Kidney capillary endothelial cell (primary cell): ENCODE data around the gene LEMD1.
A peak's percentile ranks its signal among the peaks of the same experiment; 100 is the strongest.
"Not testable (repeated sequence)": the region's sequence is repeated elsewhere in the genome, so short reads cannot be mapped to it uniquely, and the experiment has no call there.

ENCODE experiments used
- DNase-seq: peaks from one replicate; pipeline ENCODE4 v3.0.0-alpha.2; 2018; ENCODE audit warnings: low spot score

The LEMD1 gene

DNA sequence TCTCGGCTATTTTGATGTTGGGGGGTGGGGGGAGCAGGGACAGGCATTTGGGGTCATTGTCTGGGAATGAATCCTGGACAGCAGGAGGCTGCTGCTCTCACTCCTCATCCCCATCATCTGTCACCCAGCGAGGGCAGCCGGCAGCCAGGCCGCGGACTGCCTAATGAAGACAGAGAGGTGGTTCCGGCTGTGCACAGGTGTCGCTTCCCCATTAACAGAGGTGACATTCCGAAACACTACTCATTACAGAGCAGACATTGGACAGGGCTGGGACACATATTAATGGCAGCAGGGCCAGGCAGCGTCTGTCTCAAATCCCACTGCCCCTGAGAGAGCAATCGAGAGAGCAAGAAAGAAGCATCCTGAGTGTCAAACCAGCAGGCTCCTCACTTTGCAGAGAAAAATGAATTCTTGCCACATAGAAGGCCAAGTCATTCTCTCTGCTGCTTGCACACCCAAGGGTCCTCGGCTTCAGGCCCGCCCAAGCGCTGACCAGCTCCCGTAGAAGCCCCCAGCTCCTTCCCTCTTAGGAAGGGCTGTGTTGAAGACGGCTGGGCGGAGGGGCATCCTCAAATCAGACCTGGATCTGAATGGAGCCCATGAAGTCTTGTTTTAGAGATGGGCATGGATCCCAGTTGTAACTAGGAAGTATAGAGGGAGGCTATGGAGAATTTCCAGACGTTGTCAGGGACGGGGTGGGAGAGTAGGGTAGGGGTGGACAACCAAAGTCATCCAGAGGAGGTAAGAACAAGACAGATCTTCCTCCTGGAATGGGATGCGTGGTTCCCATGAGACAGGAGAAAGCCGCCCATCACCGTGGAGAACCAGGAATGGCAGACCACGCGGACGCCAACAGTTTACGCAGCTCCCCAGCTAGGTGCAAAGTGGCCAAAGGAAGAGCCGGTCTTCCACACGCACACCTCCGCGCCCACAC is 8.2 kb upstream of the LEMD1 start:
- DNase-seq = no peak

DNA sequence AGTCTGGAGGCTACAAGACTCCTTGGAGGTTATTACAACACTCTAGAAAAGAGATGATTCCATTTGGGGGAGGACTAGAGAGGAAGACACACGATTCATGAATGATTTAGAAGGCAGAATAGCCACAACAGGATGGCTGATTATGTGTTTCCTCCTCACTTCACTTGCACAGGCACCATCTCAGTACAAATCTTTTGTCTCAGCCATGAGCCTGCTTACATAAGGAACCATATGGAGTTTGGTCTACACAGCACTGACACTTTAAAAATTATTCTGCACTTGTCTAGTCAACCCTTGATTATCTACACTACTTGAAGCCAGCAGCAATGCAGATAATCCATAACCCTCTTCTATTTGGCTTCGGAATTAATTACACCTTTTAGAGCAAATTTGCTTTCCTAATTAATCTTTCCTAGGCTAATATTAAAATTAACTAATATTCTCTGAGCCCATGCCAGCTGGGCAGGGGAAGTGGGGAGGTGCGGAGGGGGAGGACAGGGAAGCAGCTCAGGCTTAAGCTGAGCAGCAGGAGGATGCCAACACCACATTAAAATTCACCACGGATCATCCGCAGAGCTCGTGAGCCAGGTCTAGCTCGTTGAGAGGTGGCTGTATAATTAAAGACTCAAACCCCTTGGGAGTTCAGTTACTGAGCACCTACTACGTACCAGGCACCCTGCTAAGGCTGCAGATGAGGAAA is 3.2 kb upstream of the LEMD1 start:
- no peak for DNase-seq

DNA sequence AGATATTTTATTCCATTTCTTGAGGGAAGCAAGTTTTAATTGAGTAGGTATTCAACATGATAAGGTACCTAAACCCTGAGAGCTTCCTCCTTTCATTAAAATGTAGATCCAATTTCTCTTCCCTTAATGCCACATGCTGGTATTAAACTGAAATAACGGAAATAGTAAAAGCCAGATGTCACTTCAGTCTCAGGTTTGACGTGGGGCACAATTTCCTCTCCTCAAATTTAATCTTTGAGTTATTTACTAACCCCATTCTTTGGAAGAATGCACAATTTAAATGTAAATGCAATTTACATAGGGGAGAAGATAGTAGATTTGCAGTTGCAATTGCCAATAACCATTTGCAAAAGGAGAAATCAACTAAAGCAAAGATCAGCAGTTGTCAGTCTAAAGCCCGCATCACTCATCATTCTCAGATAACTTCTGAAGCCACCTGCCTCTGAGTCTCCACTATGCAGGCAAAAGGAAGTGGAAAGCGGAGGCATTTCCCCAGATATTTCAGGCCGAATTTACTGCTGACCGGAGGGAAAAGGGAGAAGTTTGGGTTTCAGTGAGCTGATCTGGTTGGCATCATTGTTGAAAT is 2.1 kb upstream of the LEMD1 start:
- DNase-seq = no peak

GRCh38 chr1:205422993-205423642 is 1.3 kb upstream of the LEMD1 start:
- no peak for DNase-seq

DNA sequence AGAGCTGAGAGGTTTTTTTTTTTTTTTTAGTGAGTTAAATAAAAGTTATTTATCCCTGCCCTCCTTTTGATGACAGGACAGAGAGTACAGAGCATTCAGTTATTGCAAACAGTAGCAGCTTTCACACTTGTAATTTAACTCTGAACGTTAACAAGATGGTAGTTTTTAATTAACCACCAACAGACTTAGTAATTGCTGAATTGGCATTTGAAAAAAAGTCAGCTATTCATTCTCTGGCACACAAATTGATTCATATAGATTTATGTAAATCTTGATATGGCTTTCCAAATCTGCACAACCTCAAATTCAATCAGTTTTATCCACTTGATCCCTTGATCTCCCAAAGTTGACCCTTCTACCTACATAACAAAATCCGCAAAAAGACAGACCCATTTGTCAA is 918 bp downstream of the LEMD1 start:
- no peak for DNase-seq

DNA sequence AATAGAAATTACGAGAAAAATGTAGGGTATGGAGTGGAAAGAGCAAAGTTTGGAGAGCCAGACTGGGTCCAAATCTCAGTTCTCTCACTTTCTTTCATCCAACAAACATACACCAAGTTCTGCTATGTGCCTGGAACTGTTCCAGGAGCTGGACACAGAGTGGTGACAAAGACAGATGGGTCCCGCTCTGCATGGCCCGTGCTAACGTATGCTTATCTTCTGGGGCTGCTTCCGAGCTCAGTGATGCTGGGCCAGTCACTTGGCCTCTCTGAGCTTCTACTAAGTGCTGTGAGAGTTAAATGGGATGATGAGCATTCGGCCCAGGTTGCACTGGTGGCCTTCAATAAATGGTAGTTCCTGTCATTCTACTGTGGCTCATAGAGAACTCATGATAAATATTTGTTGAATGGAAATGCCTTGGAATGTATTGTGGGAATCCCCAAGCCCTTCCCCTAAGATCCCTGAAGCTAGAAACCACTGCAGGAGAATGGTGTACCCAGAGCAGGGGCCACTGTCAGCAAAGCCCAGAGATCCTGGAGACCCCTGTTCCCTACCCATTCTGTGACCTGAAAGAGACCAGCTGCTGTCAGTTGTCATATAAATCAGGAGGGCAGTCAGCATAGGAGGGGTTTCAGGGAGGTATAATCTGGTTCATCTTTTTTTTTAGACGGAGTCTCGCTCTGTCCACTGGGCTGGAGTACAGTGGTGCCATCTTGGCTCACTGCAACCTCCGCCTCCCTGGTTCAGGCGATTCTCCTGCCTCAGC is 3.8 kb downstream of the LEMD1 start:
- no peak for DNase-seq

GRCh38 chr1:205416322-205416721 is 5.5 kb downstream of the LEMD1 start:
- DNase-seq = no peak

- DNase-seq = no peak
Observed at GRCh38 chr1:205410581-205411298, 11.1 kb downstream of the LEMD1 start.

GRCh38 chr1:205407970-205408369 is 13.9 kb downstream of the LEMD1 start:
- DNase-seq = no peak

DNA sequence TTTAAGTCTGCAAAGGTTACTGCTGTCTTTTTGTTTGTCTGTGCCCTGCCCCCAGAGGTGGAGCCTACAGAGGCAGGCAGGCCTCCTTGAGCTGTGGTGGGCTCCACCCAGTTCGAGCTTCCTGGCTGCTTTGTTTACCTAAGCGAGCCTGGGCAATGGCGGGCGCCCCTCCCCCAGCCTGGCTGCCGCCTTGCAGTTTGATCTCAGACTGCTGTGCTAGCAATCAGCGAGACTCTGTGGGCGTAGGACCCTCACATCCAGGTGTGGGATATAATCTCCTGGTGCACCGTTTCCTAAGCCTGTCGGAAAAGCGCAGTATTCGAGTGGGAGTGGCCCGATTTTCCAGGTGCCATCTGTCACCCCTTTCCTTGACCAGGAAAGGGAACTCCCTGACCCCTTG is 15.6 kb downstream of the LEMD1 start:
- not testable (repeated sequence) for DNase-seq

- DNase-seq = not testable (repeated sequence)
Observed at GRCh38 chr1:205404484-205404883, 17.4 kb downstream of the LEMD1 start.

- DNase-seq = no peak
Observed at GRCh38 chr1:205398586-205398985, 23.3 kb downstream of the LEMD1 start.

DNA sequence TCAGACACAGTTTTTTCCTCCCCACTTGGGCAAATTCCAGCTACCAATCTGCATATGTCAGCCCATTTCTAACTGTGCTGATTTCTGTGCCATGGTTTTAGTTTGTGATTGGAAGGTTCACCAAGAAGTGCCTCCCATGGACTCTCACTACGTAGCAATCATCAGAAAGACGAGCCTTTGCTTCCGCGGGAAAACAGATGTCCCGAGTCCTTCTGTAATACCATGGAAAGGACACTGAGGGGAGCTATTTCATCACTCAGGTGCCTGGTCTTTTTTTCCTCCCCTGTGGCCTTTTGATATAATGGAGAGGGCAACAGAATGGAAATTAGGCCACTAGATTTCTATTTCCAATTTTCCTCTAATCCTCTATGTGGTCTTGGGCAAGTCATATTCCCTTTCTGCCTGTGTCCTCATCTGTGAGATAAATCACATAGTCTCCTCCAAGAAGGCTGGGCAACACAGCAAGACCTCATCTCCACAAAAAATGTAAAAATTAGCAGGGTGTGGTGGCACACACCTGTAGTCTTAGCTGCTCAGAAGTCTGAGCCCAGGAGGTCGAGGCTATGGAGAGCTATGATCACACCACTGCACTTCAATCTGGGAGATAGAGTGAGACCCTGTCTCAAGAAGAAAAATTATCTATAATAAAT is 24.8 kb downstream of the LEMD1 start:
- DNase-seq = peak; percentile 47

DNA sequence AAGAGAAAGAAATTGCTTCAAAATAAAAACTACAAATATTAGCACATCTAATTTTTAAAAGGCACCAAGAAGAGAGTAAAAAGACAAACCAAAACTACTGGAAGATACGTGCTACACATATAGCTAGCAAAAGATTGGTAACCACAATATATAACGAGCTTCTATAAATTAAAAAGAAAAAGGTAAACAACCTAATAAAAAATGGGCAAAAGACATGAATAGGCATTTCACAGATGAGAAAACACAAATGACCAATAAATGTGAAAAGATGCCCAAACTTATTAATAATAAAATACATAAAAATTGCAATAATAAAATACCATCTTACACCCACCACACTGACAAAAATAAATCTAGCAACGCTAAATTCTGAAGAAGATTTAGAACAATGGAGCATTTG is 26.2 kb downstream of the LEMD1 start:
- DNase-seq = no peak

GRCh38 chr1:205392650-205393049 is 29.2 kb downstream of the LEMD1 start:
- no peak for DNase-seq

DNA sequence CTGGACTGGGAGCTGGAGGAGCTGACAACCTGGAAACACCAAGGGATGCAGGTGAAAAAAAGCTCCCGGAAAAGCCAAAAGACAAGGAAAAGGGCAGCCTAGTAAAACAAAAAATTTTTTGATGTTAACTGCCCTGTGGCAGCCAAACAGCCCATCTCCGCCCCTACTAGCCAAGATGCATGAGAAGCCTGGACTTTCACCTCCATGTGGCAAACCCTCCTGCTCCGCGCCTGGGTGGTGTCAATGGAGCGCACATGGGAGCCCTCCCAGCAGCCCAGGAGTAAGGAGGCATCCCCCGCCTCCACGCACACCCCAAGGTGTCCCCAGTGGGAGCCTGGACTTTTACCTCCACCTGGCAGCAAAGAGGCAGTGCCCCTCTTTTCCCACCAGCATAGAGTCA is 30.5 kb downstream of the LEMD1 start:
- no peak for DNase-seq

GRCh38 chr1:205387845-205388244 is 34.0 kb downstream of the LEMD1 start:
- no peak for DNase-seq

DNA sequence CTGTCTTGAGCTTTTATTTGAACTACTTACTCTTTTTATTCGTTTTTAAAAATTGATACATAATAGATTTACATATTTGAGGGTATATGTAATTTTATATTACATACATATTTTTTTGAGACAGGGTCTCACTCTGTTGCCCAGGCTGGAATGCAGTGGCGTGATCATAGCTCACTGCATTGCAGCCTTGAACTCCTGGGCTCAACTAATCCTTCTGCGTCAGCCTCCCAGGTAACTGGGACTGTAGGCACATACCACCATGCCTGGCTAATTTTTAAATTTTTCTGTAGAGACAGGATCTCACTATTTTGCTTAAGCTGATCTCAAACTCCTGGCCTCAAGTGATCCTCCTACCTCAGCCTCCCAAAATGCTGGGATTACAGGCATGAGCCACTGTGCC is 38.9 kb downstream of the LEMD1 start:
- not testable (repeated sequence) for DNase-seq

GRCh38 chr1:205382561-205382960 is 39.3 kb downstream of the LEMD1 start:
- DNase-seq = no peak

DNA sequence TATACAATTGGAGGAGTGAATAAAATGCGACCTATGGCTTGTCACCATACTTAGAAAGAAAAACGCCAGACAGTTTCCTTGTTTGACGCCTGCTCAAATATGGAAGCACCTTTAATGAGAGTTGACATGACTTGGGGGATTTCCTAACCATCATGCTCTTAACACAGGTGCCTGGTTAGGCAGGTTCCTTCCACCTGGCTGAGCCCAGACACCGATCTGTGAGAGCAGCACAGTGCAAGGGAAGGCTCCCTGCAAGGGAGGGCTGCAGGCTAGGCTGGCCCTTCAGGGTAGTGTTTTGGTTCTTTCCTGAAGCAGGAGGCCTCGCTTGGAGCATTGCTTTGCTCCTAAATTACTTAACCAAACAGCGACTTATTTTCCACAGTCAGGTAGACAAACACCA is 40.6 kb downstream of the LEMD1 start:
- DNase-seq = no peak

DNA sequence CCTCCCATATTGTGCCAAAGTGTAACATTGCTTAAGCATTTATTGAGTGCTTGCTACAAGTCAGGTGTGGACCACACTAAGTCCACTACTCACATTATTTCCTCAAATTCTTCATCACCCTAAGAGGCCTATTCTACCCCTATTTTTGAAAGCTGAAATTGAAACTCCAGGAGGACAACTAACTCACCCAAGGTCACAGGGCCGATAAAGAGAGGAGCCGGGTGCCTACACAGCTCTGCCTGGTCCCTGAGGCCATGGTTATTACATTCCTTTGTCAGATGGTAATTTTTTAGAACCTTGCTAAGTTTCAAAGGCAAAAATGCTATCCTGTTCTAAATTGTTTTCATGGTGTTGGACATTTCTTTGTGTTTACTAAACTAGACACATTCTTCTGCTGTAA is 41.0 kb downstream of the LEMD1 start:
- no peak for DNase-seq
